ENCODE measurements around the gene DNAJC25. TPM values are rescaled to one million over a fixed set of nuclear protein-coding genes. Genes with fewer than 3 reads are reported as not detected.

Gene DNAJC25
- total and polyA plus RNA-seq, 2 of the 13 experiments (the other 11 are each of a cell fraction or from before 2014, with no cell fraction given), result 5.7 to 10.2 TPM

- POLR2A ChIA-PET, result interaction anchor here (1.0 to 1.9 kb wide), 4 partner anchors 17 to 30 kb away, joined by 3 to 15 read pairs (median 6); partner anchors contain the start of gene DNAJC25
- H3K36me3 ChIP-seq (replicated peaks in 1 of 2; ENCODE audit: control insufficient read depth in 1 of 2, insufficient read depth in 2 of 2, low read length in 2 of 2), result no peaks in the 10 kb centered on the region
- ATAC-seq (peak; percentile 94), DNase-seq (ENCODE audit: low spot score) (peak; percentile 23), FAIRE-seq (no peak)
- 0 out of 2 replicates have a peak, but pooled peaks cover 4% of the 10 kb centered on the region for H4K20me1 ChIP-seq (ENCODE audit: insufficient read depth, low read length)
- peak within 1 kb of the TSS; percentile 74 to 95 (median 91) for H3K4me3 ChIP-seq (replicated peaks in 1 of 3; ENCODE audit: insufficient read depth in 1 of 3, low read depth in 2 of 3, low read length in 3 of 3)
- in situ Hi-C loops (cut with HindIII; ENCODE audit: extremely low pct_ligation_motif_present, low pct_unique_long_range_greater_than_20kb) (no loop called here), intact Hi-C loops (cut with micrococcal nuclease; ENCODE audit: unreplicated experiment) (no loop called here)
- H3K9ac ChIP-seq (ENCODE audit: insufficient read depth, low read depth, low read length), result peak within 1 kb of the TSS; percentile 70
- peaks cover 20% of the 10 kb centered on the region for H3K4me1 ChIP-seq (ENCODE audit: insufficient read depth, low read length)
- H3K27ac ChIP-seq (ENCODE audit: extremely low read length, insufficient read depth, low read length), result peak within 1 kb of the TSS; percentile 39
- no CpG with 5 or more reads among the region's 61 CpGs for WGBS (ENCODE audit: low lambda C conversion rate)
- no peak within 1 kb of the TSS for H2AFZ ChIP-seq (ENCODE audit: low read length)
- H3K9me3 ChIP-seq (ENCODE audit: low read length), result no peaks in the 10 kb centered on the region
- CTCF ChIA-PET (ENCODE audit: low intra/inter-chr PET ratio, low total read pairs), result no interaction called here
- BruUV-seq (replicated peaks), result no TSS peak
- peak within 1 kb of the TSS; percentile 89 for H3K4me2 ChIP-seq (ENCODE audit: low read depth, low read length)
- H3K27me3 ChIP-seq (ENCODE audit: control insufficient read depth in 1 of 2, insufficient read depth in 2 of 2, low read length in 2 of 2), result no peaks in the 10 kb centered on the region; a peak in 1 of 5 replicates
- H3K79me2 ChIP-seq (ENCODE audit: insufficient read depth, low read length), result peaks cover 10% of the 10 kb centered on the region
- peak; percentile 86 for TF ChIP-seq ZFY (CRISPR knock-in tag; IDR thresholded peaks at IDR 0.05)
- TF ChIP-seq IRF9 (CRISPR knock-in tag; IDR thresholded peaks at IDR 0.05; ENCODE audit: borderline replicate concordance), result 0 out of 2 replicates have a peak, but pooled peaks have one; percentile 22
- TF ChIP-seq SOX6 (IDR thresholded peaks at IDR 0.05), result no peak
- TF ChIP-seq SOX6 (CRISPR knock-in tag; IDR thresholded peaks at IDR 0.05), result 0 out of 2 replicates have a peak, but pooled peaks have one; percentile 5
- TF ChIP-seq, protein P1, sequence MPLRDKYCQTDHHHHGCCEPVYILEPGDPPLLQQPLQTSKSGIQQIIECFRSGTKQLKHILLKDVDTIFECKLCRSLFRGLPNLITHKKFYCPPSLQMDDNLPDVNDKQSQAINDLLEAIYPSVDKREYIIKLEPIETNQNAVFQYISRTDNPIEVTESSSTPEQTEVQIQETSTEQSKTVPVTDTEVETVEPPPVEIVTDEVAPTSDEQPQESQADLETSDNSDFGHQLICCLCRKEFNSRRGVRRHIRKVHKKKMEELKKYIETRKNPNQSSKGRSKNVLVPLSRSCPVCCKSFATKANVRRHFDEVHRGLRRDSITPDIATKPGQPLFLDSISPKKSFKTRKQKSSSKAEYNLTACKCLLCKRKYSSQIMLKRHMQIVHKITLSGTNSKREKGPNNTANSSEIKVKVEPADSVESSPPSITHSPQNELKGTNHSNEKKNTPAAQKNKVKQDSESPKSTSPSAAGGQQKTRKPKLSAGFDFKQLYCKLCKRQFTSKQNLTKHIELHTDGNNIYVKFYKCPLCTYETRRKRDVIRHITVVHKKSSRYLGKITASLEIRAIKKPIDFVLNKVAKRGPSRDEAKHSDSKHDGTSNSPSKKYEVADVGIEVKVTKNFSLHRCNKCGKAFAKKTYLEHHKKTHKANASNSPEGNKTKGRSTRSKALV (CRISPR knock-in tag; IDR thresholded peaks at IDR 0.05), result peak; percentile 28; the same call in 1 of the 2 replicates
- TF ChIP-seq POLR2G (IDR thresholded peaks at IDR 0.05; ENCODE audit: low read depth, low read length), result peak; percentile 73
- no peak for TF ChIP-seq MAZ (IDR thresholded peaks at IDR 0.05; ENCODE audit: borderline replicate concordance, low read depth, low read length)
- peak; percentile 67; the same call in 1 of the 2 replicates for TF ChIP-seq MAZ (CRISPR knock-in tag; IDR thresholded peaks at IDR 0.05; ENCODE audit: low read depth)
- peak; percentile 47; the same call in 1 of the 2 replicates for TF ChIP-seq TAF1 (CRISPR knock-in tag; IDR thresholded peaks at IDR 0.05)
- peak; percentile 78 for TF ChIP-seq RBFOX2 (IDR thresholded peaks at IDR 0.05; ENCODE audit: low read depth, low read length)
- TF ChIP-seq HNRNPLL (IDR thresholded peaks at IDR 0.05; ENCODE audit: low read depth, low read length, poor library complexity, severe bottlenecking), result peak; percentile 0
- peak; percentile 42; the same call in 1 of the 2 replicates for TF ChIP-seq TOPORS (CRISPR knock-in tag; IDR thresholded peaks at IDR 0.05)
- TF ChIP-seq, protein P2, sequence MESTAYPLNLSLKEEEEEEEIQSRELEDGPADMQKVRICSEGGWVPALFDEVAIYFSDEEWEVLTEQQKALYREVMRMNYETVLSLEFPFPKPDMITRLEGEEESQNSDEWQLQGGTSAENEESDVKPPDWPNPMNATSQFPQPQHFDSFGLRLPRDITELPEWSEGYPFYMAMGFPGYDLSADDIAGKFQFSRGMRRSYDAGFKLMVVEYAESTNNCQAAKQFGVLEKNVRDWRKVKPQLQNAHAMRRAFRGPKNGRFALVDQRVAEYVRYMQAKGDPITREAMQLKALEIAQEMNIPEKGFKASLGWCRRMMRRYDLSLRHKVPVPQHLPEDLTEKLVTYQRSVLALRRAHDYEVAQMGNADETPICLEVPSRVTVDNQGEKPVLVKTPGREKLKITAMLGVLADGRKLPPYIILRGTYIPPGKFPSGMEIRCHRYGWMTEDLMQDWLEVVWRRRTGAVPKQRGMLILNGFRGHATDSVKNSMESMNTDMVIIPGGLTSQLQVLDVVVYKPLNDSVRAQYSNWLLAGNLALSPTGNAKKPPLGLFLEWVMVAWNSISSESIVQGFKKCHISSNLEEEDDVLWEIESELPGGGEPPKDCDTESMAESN (CRISPR knock-in tag; conservative IDR thresholded peaks at IDR 0.05), result 0 out of 2 replicates have a peak, but pooled peaks have one; percentile 50
- TF ChIP-seq SNAPC2 (CRISPR knock-in tag; IDR thresholded peaks at IDR 0.05), result no peak
- TF ChIP-seq SALL1 (CRISPR knock-in tag; IDR thresholded peaks at IDR 0.05), result peak; percentile 48
- TF ChIP-seq NCOA2 (CRISPR knock-in tag; IDR thresholded peaks at IDR 0.05), result no peak
- TF ChIP-seq MEIS2 (CRISPR knock-in tag; IDR thresholded peaks at IDR 0.05), result 0 out of 2 replicates have a peak, but pooled peaks have one; percentile 18
- no peak for TF ChIP-seq ZNF232 (CRISPR knock-in tag; IDR thresholded peaks at IDR 0.05; ENCODE audit: borderline replicate concordance)
- TF ChIP-seq, protein P3, sequence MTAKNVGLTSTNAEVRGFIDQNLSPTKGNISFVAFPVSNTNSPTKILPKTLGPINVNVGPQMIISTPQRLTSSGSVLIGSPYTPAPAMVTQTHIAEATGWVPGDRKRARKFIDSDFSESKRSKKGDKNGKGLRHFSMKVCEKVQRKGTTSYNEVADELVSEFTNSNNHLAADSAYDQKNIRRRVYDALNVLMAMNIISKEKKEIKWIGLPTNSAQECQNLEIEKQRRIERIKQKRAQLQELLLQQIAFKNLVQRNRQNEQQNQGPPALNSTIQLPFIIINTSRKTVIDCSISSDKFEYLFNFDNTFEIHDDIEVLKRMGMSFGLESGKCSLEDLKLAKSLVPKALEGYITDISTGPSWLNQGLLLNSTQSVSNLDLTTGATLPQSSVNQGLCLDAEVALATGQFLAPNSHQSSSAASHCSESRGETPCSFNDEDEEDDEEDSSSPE (CRISPR knock-in tag; IDR thresholded peaks at IDR 0.05), result no peak
Observed at GRCh38 chr9:111661150-111661801, 30.1 kb downstream of the DNAJC25 start, which contains the start of gene GNG10. TSS of gene GNG10 (plus strand) at chr9:111661605. CDS start at chr9:111661635, 30 bp downstream.

Measured in HepG2 (cell line).